Skeletal muscle cell (primary cell): Measurements from ENCODE around the gene ADAMTS12.
A peak's percentile ranks its signal among the peaks of the same experiment; 100 is the strongest.
"Not testable (repeated sequence)": the region's sequence is repeated elsewhere in the genome, so short reads cannot be mapped to it uniquely, and the experiment has no call there.

ENCODE experiments used
- DNase-seq: peaks from one replicate; pipeline ENCODE4 v3.0.0-alpha.2; 2010; ENCODE audit warnings: low read depth
- H3K4me3 ChIP-seq: 2 replicates; pipeline ENCODE4 v1.5.1; 2011; ENCODE audit warnings: low read depth, mild to moderate bottlenecking, control low read depth, low read length, moderate library complexity

Gene ADAMTS12

GRCh38 chr5:33530183-33531036 lies 361.4 kb downstream of the ADAMTS12 start:
- H3K4me3 ChIP-seq = no peak overlapping the region

GRCh38 chr5:33527696-33528095 lies 364.1 kb downstream of the ADAMTS12 start:
- no peak for DNase-seq
- no peak overlapping the region for H3K4me3 ChIP-seq

More at GRCh38 chr5:33530183-33531036, 361.4 kb downstream of the ADAMTS12 start:
- DNase-seq = no peak

- no peak overlapping the region for H3K4me3 ChIP-seq
- no peak for DNase-seq
Measured at GRCh38 chr5:33526755-33527154, 365.0 kb downstream of the ADAMTS12 start.

GRCh38 chr5:33524476-33524875 lies 367.3 kb downstream of the ADAMTS12 start:
- peak; percentile 47 for DNase-seq
- H3K4me3 ChIP-seq = no peak overlapping the region

GRCh38 chr5:33523208-33523771 lies 368.5 kb downstream of the ADAMTS12 start:
- no peak for DNase-seq
- no peak overlapping the region for H3K4me3 ChIP-seq

GRCh38 chr5:33516421-33516820 lies 375.4 kb downstream of the ADAMTS12 start:
- no peak for DNase-seq
- no peak overlapping the region for H3K4me3 ChIP-seq

GRCh38 chr5:33515366-33515765 lies 376.4 kb downstream of the ADAMTS12 start:
- DNase-seq, H3K4me3 ChIP-seq: not testable (repeated sequence)

GRCh38 chr5:33513462-33514185 lies 378.2 kb downstream of the ADAMTS12 start:
- no peak overlapping the region for H3K4me3 ChIP-seq
- DNase-seq = no peak

- no peak for DNase-seq
- H3K4me3 ChIP-seq = no peak overlapping the region
Measured at GRCh38 chr5:33509036-33509435, 382.8 kb downstream of the ADAMTS12 start.

GRCh38 chr5:33507426-33507825 lies 384.4 kb downstream of the ADAMTS12 start:
- DNase-seq = no peak
- no peak overlapping the region for H3K4me3 ChIP-seq

GRCh38 chr5:33504570-33504969 lies 387.2 kb downstream of the ADAMTS12 start:
- no peak overlapping the region for H3K4me3 ChIP-seq
- DNase-seq = no peak

- no peak for DNase-seq
- no peak overlapping the region for H3K4me3 ChIP-seq
Measured at GRCh38 chr5:33501899-33502298, 389.9 kb downstream of the ADAMTS12 start.

- no peak overlapping the region for H3K4me3 ChIP-seq
- no peak for DNase-seq
Measured at GRCh38 chr5:33501260-33501659, 390.5 kb downstream of the ADAMTS12 start.

- H3K4me3 ChIP-seq = no peak overlapping the region
- no peak for DNase-seq
Measured at GRCh38 chr5:33494466-33494865, 397.3 kb downstream of the ADAMTS12 start.

GRCh38 chr5:33491941-33492340 lies 399.8 kb downstream of the ADAMTS12 start:
- no peak overlapping the region for H3K4me3 ChIP-seq
- DNase-seq = no peak

- no peak overlapping the region for H3K4me3 ChIP-seq
- no peak for DNase-seq
Measured at GRCh38 chr5:33490071-33490665, 401.6 kb downstream of the ADAMTS12 start.

GRCh38 chr5:33489481-33490067 lies 402.2 kb downstream of the ADAMTS12 start:
- no peak for DNase-seq

GRCh38 chr5:33488558-33489355 lies 403.0 kb downstream of the ADAMTS12 start:
- no peak overlapping the region for H3K4me3 ChIP-seq
- no peak for DNase-seq

More at GRCh38 chr5:33489481-33490067, 402.2 kb downstream of the ADAMTS12 start:
- no peak overlapping the region for H3K4me3 ChIP-seq

GRCh38 chr5:33487236-33487635 lies 404.6 kb downstream of the ADAMTS12 start:
- H3K4me3 ChIP-seq = no peak overlapping the region
- no peak for DNase-seq
